ENCODE data around the gene SLC34A3. TPM values are rescaled to one million over a fixed set of nuclear protein-coding genes. Genes with fewer than 3 reads are reported as not detected.

Gene SLC34A3
- total and polyA plus RNA-seq, 2 experiments from 2014 or later: not detected

DNA sequence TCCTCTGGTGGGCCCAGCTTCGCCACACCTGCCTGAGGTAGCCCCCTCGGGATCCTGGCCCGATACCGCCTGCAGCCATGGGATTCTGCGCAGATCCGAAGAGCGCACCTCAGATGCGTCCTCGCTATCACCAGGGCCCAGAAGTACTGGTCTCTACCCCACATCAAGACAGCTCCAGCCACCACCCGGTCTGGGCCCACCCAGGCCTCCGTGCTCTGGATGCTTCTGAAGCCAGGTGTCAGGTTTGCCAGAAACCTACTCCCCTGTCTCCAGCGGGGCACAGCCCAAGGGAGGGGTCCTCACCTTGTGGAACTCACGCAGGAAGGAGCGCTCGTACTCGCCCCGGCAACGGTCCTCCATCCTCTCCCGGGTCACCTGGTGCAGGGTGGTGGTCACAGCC, 44.8 kb upstream of the SLC34A3 start:
- TF ChIP-seq, protein P1, sequence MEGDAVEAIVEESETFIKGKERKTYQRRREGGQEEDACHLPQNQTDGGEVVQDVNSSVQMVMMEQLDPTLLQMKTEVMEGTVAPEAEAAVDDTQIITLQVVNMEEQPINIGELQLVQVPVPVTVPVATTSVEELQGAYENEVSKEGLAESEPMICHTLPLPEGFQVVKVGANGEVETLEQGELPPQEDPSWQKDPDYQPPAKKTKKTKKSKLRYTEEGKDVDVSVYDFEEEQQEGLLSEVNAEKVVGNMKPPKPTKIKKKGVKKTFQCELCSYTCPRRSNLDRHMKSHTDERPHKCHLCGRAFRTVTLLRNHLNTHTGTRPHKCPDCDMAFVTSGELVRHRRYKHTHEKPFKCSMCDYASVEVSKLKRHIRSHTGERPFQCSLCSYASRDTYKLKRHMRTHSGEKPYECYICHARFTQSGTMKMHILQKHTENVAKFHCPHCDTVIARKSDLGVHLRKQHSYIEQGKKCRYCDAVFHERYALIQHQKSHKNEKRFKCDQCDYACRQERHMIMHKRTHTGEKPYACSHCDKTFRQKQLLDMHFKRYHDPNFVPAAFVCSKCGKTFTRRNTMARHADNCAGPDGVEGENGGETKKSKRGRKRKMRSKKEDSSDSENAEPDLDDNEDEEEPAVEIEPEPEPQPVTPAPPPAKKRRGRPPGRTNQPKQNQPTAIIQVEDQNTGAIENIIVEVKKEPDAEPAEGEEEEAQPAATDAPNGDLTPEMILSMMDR (IDR thresholded peaks at IDR 0.05; ENCODE audit: low read depth, low read length): no peak
- peaks cover 16% of the 10 kb centered on the region for H3K36me3 ChIP-seq
- no peak overlapping the region for H3K4me3 ChIP-seq

DNA sequence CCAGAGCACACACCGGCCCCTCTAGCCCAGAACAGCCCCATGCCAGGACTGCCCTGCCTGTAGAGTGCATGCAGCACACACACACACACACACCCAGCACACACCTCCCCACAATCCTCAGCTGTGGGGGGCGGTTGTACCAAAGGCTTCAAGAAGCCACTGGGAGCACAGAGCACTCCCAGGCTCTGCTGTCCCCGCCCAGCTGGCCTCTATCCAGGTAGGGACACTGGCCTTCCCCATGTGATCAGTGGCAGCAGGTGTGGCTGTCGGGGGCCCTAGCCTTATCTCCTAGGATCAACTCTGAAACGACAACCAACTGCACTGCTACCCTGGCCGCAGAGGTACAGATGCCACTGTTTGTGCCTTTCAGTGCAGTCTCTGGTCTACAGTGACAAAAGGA, 44.3 kb upstream of the SLC34A3 start:
- Histone ChIP-seq H3K4me1 (ENCODE audit: low read depth) (peaks cover 18% of the 10 kb centered on the region), H3K4me3 (no peak overlapping the region)

More for the DNA sequence above, 44.8 kb upstream of the SLC34A3 start:
- H3K27ac ChIP-seq: no peak overlapping the region
- H3K4me1 ChIP-seq (ENCODE audit: low read depth): peaks cover 18% of the 10 kb centered on the region
- no peak for DNase-seq (ENCODE audit: low read depth in 1 of 2, low spot score in 1 of 2)
- H3K27me3 ChIP-seq: no peaks in the 10 kb centered on the region
- no peaks in the 10 kb centered on the region for H3K9me3 ChIP-seq (ENCODE audit: low read depth)

GRCh38 chr9:137187386-137187785, 43.3 kb upstream of the SLC34A3 start:
- H3K36me3 ChIP-seq: peaks cover 19% of the 10 kb centered on the region
- no peak overlapping the region for H3K27ac ChIP-seq
- H3K27me3 ChIP-seq: no peaks in the 10 kb centered on the region
- peaks cover 18% of the 10 kb centered on the region for H3K4me1 ChIP-seq (ENCODE audit: low read depth)
- no peaks in the 10 kb centered on the region for H3K9me3 ChIP-seq (ENCODE audit: low read depth)
- TF ChIP-seq, protein P1 (IDR thresholded peaks at IDR 0.05; ENCODE audit: low read depth, low read length): no peak
- no peak for DNase-seq (ENCODE audit: low read depth in 1 of 2, low spot score in 1 of 2)
- H3K4me3 ChIP-seq: peak overlapping the region; percentile 82

More for the DNA sequence above, 44.3 kb upstream of the SLC34A3 start:
- H3K27me3 ChIP-seq: no peaks in the 10 kb centered on the region
- TF ChIP-seq, protein P1 (IDR thresholded peaks at IDR 0.05; ENCODE audit: low read depth, low read length): no peak
- peaks cover 16% of the 10 kb centered on the region for H3K36me3 ChIP-seq
- H3K9me3 ChIP-seq (ENCODE audit: low read depth): no peaks in the 10 kb centered on the region
- no peak overlapping the region for H3K27ac ChIP-seq
- no peak for DNase-seq (ENCODE audit: low read depth in 1 of 2, low spot score in 1 of 2)

GRCh38 chr9:137188086-137188489, 42.6 kb upstream of the SLC34A3 start:
- H3K4me1 ChIP-seq (ENCODE audit: low read depth): peaks cover 18% of the 10 kb centered on the region
- peak overlapping the region; percentile 82 for H3K4me3 ChIP-seq
- peaks cover 12% of the 10 kb centered on the region for H3K36me3 ChIP-seq
- peak overlapping the region; percentile 96 for H3K27ac ChIP-seq
- H3K9me3 ChIP-seq (ENCODE audit: low read depth): no peaks in the 10 kb centered on the region
- TF ChIP-seq, protein P1 (IDR thresholded peaks at IDR 0.05; ENCODE audit: low read depth, low read length): no peak
- DNase-seq (ENCODE audit: low read depth in 1 of 2, low spot score in 1 of 2): no peak
- no peaks in the 10 kb centered on the region for H3K27me3 ChIP-seq

DNA sequence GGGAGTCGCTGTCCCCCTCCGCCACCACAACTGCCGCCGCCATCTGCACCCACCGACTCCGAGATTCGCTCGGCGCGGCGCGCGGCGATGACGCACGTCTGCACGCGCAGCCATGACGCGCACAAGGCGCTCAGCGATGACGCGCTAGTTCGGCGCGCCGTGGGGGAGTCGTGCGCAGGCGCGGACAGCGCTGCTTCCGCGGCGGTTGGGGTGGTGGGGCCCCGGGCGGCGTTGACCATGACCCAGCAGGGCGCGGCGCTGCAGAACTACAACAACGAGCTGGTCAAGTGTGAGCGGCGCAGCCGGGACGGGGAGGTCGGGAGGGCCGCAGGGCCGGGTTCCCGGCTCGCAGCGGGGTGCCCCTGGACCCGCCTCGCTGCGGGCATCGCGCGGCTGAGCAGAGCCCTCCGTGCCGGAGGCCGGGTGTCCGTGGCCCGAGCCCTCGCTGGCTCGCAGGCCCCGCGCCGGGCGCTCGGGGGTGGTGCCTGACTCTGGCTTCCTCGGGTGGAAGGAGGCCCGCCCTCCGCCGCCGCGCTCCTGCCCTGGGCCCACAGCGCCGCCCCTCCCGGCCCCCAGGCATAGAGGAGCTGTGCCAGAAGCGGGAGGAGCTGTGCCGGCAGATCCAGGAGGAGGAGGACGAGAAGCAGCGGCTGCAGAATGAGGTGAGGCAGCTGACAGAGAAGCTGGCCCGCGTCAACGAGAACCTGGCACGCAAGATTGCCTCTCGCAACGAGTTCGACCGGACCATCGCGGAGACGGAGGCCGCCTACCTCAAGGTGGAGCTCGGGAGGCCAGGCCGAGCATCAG, 42.0 kb upstream of the SLC34A3 start, which contains the start of the genes ANAPC2 and SSNA1:
TSS of gene ANAPC2 (minus strand) at position 71 of the 807 bp plus-strand sequence. CDS start at position 43, 28 bp downstream.
TSS of gene SSNA1 (plus strand) at position 187 of the 807 bp plus-strand sequence. CDS start at position 238, 51 bp downstream.
- H3K27me3 ChIP-seq: no peaks in the 10 kb centered on the region
- H3K9me3 ChIP-seq (ENCODE audit: low read depth): no peaks in the 10 kb centered on the region
- peak; percentile 96 for DNase-seq (ENCODE audit: low read depth in 1 of 2, low spot score in 1 of 2)
- peaks cover 7% of the 10 kb centered on the region for H3K36me3 ChIP-seq
- TF ChIP-seq, protein P1 (IDR thresholded peaks at IDR 0.05; ENCODE audit: low read depth, low read length): peak; percentile 50
- H3K4me3 ChIP-seq: peak within 1 kb of the TSS; percentile 82
- peaks cover 18% of the 10 kb centered on the region for H3K4me1 ChIP-seq (ENCODE audit: low read depth)
- peak within 1 kb of the TSS; percentile 96 for H3K27ac ChIP-seq

All from cardiac muscle cell (in vitro differentiated cells and primary cell).